Kidney epithelial cell (primary cell): ENCODE measurements around the gene TAF1B. TPM values are rescaled to one million over a fixed set of nuclear protein-coding genes. Genes with fewer than 3 reads are reported as not detected.

Source experiments
- DNase-seq: peaks from one replicate; pipeline ENCODE4 v3.0.0-alpha.2; 2010; ENCODE audit warnings: low read depth
- H3K27me3 ChIP-seq: 2 replicates; pipeline ENCODE4 v1.6.0; 2011; ENCODE audit warnings: low read length; ENCODE audit not compliant: control insufficient read depth, insufficient read depth
- H3K36me3 ChIP-seq: 2 replicates; pipeline ENCODE4 v1.5.1; 2011; ENCODE audit warnings: low read length; ENCODE audit not compliant: control insufficient read depth, insufficient read depth
- H3K4me3 ChIP-seq: 2 replicates; pipeline ENCODE4 v1.5.1; 2011; ENCODE audit warnings: low read depth, mild to moderate bottlenecking, control low read depth, low read length
- CTCF ChIP-seq: IDR thresholded peaks from 2 replicates; pipeline ENCODE4 v1.5.1; 2011; ENCODE audit warnings: mild to moderate bottlenecking, moderate library complexity, low read length, control low read depth, inconsistent platforms; ENCODE audit not compliant: insufficient read depth, poor library complexity, severe bottlenecking
- total RNA-seq: library from RNA; depleted of rRNA; stranded (reverse); fragments of >200 nt; gene quantifications from 2 replicates; pipeline ENCODE4 v1.2.3, GENCODE V29; 2015

The TAF1B gene
- total RNA-seq, 1 donor from 2014 or later: 15.0 TPM

GRCh38 chr2:9975328-9975727 lies 132.1 kb downstream of the TAF1B start:
- H3K4me3 ChIP-seq: no peak overlapping the region
- no peak for DNase-seq

GRCh38 chr2:9975805-9976447 lies 132.7 kb downstream of the TAF1B start:
- Histone ChIP-seq H3K4me3 (no peak overlapping the region), H3K36me3 (no peaks in the 10 kb centered on the region), H3K27me3 (no peaks in the 10 kb centered on the region)
- peak; percentile 96 for DNase-seq
- no peak for TF ChIP-seq CTCF

More at GRCh38 chr2:9975328-9975727, 132.1 kb downstream of the TAF1B start:
- Histone ChIP-seq H3K36me3 (no peaks in the 10 kb centered on the region), H3K27me3 (no peaks in the 10 kb centered on the region)
- no peak for TF ChIP-seq CTCF

DNA sequence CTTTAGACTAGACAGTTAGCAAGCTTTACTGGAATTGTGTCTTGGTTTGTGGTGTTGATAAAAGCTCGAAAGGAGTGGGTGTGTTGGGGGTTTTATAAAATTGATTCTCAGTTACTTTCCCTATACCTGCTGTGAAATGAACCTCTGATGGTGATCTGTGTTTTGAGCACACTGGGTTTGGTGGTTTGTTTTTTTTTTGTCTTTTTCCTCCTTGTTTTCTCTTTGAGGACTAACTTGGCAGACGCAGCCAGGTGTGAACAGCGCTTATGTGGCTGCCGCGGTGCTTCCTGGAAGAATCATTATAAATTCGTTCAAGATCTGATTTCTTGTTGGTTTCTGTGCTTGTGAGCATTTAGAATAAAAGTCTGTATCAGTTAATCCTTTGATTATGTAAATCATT lies 136.7 kb downstream of the TAF1B start:
- Histone ChIP-seq H3K36me3 (no peaks in the 10 kb centered on the region), H3K4me3 (no peak overlapping the region), H3K27me3 (no peaks in the 10 kb centered on the region)
- DNase-seq: no peak
- no peak for TF ChIP-seq CTCF

- Histone ChIP-seq H3K36me3 (no peaks in the 10 kb centered on the region), H3K4me3 (no peak overlapping the region), H3K27me3 (no peaks in the 10 kb centered on the region)
- no peak for TF ChIP-seq CTCF
- no peak for DNase-seq
Observed at GRCh38 chr2:9980520-9980919, 137.2 kb downstream of the TAF1B start.

DNA sequence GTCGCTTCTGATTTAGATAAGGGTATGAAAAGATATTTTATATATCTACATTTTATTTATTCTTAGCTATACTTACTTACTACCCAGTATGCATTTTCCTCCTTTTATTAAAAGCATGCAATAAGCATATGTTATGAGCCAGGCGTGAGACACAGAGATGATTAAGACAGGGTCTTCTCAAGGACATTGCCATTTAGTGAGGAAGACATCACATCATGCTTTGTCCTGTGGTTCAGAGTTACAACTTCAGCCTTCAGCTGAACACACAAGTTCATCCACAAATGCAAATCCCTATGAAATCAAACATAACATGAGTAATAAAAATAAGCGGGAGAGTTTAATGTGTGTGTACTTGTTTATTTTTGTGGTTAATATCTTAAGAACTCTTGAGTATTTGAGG lies 138.4 kb downstream of the TAF1B start:
- no peaks in the 10 kb centered on the region for H3K36me3 ChIP-seq
- TF ChIP-seq CTCF: no peak
- DNase-seq: no peak
- no peaks in the 10 kb centered on the region for H3K27me3 ChIP-seq
- no peak overlapping the region for H3K4me3 ChIP-seq

GRCh38 chr2:9982248-9982647 lies 139.0 kb downstream of the TAF1B start:
- no peak for DNase-seq
- no peaks in the 10 kb centered on the region for H3K36me3 ChIP-seq
- no peak for TF ChIP-seq CTCF
- no peaks in the 10 kb centered on the region for H3K27me3 ChIP-seq
- no peak overlapping the region for H3K4me3 ChIP-seq
